H9 (cell line): ENCODE results near the gene LRRC38. TPM values are rescaled to one million over a fixed set of nuclear protein-coding genes. Genes with fewer than 3 reads are reported as not detected.

Source experiments
- DNase-seq: peaks from one replicate; pipeline ENCODE4 v3.0.0-alpha.2; 2017
- H2AFZ ChIP-seq: one replicate; pipeline ENCODE4 v1.6.1; 2013; ENCODE audit warnings: mild to moderate bottlenecking, low read length, control low read depth, moderate library complexity
- H2AK5ac ChIP-seq: 2 replicates; pipeline ENCODE4 v1.6.1; 2013; ENCODE audit warnings: low read length, control low read depth, mixed read lengths; ENCODE audit not compliant: insufficient read length
- H2BK120ac ChIP-seq: one replicate; pipeline ENCODE4 v1.6.1; 2013; ENCODE audit warnings: low read depth, mild to moderate bottlenecking, low read length, control low read depth, inconsistent platforms; ENCODE audit not compliant: poor library complexity, severe bottlenecking
- H2BK12ac ChIP-seq: 2 replicates; pipeline ENCODE4 v1.6.1; 2013; ENCODE audit warnings: low read length, control low read depth, mixed read lengths, low read depth; ENCODE audit not compliant: insufficient read length
- H2BK15ac ChIP-seq: 2 replicates; pipeline ENCODE4 v1.6.1; 2013; ENCODE audit warnings: low read depth, low read length, control low read depth
- H2BK20ac ChIP-seq: one replicate; pipeline ENCODE4 v1.6.1; 2013; ENCODE audit warnings: low read depth, mild to moderate bottlenecking, low read length, control low read depth, inconsistent platforms; ENCODE audit not compliant: poor library complexity, severe bottlenecking
- H2BK5ac ChIP-seq: 2 replicates; pipeline ENCODE4 v1.6.1; 2013; ENCODE audit warnings: low read length, control low read depth, mixed read lengths; ENCODE audit not compliant: insufficient read length
- H3K14ac ChIP-seq: 2 replicates; pipeline ENCODE4 v1.6.1; 2013; ENCODE audit warnings: low read length, control low read depth; ENCODE audit not compliant: insufficient read depth
- H3K18ac ChIP-seq: 2 replicates; pipeline ENCODE4 v1.6.1; 2013; ENCODE audit warnings: low read depth, mild to moderate bottlenecking, mixed read lengths, low read length, control low read depth; ENCODE audit not compliant: insufficient read length
- H3K23ac ChIP-seq: 2 replicates; pipeline ENCODE4 v1.6.1; 2013; ENCODE audit warnings: low read length, control low read depth, mixed read lengths, low read depth; ENCODE audit not compliant: insufficient read length
- H3K23me2 ChIP-seq: 2 replicates; pipeline ENCODE4 v1.6.1; 2013; ENCODE audit warnings: low read depth, mild to moderate bottlenecking, mixed read lengths, low read length, control low read depth; ENCODE audit not compliant: insufficient read length, poor library complexity, severe bottlenecking
- H3K27ac ChIP-seq: 2 replicates; pipeline ENCODE4 v1.5.1; 2013; ENCODE audit warnings: low read length, control low read depth, mixed read lengths, low read depth; ENCODE audit not compliant: insufficient read length
- H3K27me3 ChIP-seq: 2 replicates; pipeline ENCODE4 v1.6.1; 2013; ENCODE audit warnings: low read length, control low read depth, inconsistent platforms; ENCODE audit not compliant: insufficient read depth
- H3K4ac ChIP-seq: 2 replicates; pipeline ENCODE4 v1.6.1; 2013; ENCODE audit warnings: low read depth, mild to moderate bottlenecking, control low read depth, inconsistent platforms, low read length, moderate library complexity
- H3K4me1 ChIP-seq: 2 replicates; pipeline ENCODE4 v1.6.1; 2013; ENCODE audit warnings: low read length, control low read depth, inconsistent platforms; ENCODE audit not compliant: insufficient read depth
- H3K4me2 ChIP-seq: 2 replicates; pipeline ENCODE4 v1.6.1; 2013; ENCODE audit warnings: low read length, control low read depth, mixed read lengths; ENCODE audit not compliant: insufficient read length, insufficient read depth
- H3K56ac ChIP-seq: 2 replicates; pipeline ENCODE4 v1.6.1; 2013; ENCODE audit warnings: low read depth, mild to moderate bottlenecking, mixed read lengths, low read length, control low read depth; ENCODE audit not compliant: insufficient read length
- H3K79me1 ChIP-seq: 2 replicates; pipeline ENCODE4 v1.6.1; 2013; ENCODE audit warnings: low read depth, mild to moderate bottlenecking, moderate library complexity, low read length, control low read depth, inconsistent platforms; ENCODE audit not compliant: insufficient read depth, poor library complexity, severe bottlenecking
- H3K79me2 ChIP-seq: 2 replicates; pipeline ENCODE4 v1.6.1; 2013; ENCODE audit warnings: low read length, control low read depth, inconsistent platforms; ENCODE audit not compliant: insufficient read depth
- H3K9ac ChIP-seq: 2 replicates; pipeline ENCODE4 v1.6.1; 2013; ENCODE audit warnings: low read length, control low read depth, mixed read lengths; ENCODE audit not compliant: insufficient read length; ENCODE audit errors: extremely low read depth
- H3K9me3 ChIP-seq: one replicate; pipeline ENCODE4 v1.6.1; 2013; ENCODE audit warnings: low read depth, low read length, inconsistent platforms; ENCODE audit not compliant: control insufficient read depth
- H3T11ph ChIP-seq: one replicate; pipeline ENCODE4 v1.6.1; 2013; ENCODE audit warnings: mild to moderate bottlenecking, low read length, control low read depth, inconsistent platforms
- H4K20me1 ChIP-seq: one replicate; pipeline ENCODE4 v1.6.1; 2013; ENCODE audit not compliant: control insufficient read depth, insufficient read length, insufficient read depth
- H4K5ac ChIP-seq: 2 replicates; pipeline ENCODE4 v1.6.1; 2013; ENCODE audit warnings: low read depth, mild to moderate bottlenecking, mixed read lengths, low read length, control low read depth; ENCODE audit not compliant: insufficient read length
- H4K8ac ChIP-seq: replicated peaks from 2 replicates; pipeline ENCODE4 v1.6.1; 2013; ENCODE audit warnings: low read length, control low read depth, mixed read lengths, low read depth; ENCODE audit not compliant: insufficient read length
- H4K91ac ChIP-seq: 2 replicates; pipeline ENCODE4 v1.6.1; 2013; ENCODE audit warnings: low read depth, mild to moderate bottlenecking, moderate library complexity, mixed read lengths, low read length, control low read depth; ENCODE audit not compliant: insufficient read length
- H3K27ac Mint-ChIP-seq, 3 experiments: 2 replicates in 2 of 3; 3 replicates in 1 of 3; pipeline ENCODE4 v1.8.0; 2020 to 2021; ENCODE audit warnings: mixed read lengths in 3 of 3, mild to moderate bottlenecking in 1 of 3, moderate library complexity in 1 of 3
- H3K27me3 Mint-ChIP-seq: 2 replicates; pipeline ENCODE4 v1.8.0; 2021; ENCODE audit warnings: low read depth, mild to moderate bottlenecking, moderate library complexity, mixed read lengths
- H3K36me3 Mint-ChIP-seq, 3 experiments: 2 replicates in 2 of 3; 3 replicates in 1 of 3; pipeline ENCODE4 v1.8.0; 2020 to 2021; ENCODE audit warnings: low read depth in 3 of 3, mixed read lengths in 3 of 3; ENCODE audit not compliant: insufficient read depth in 1 of 3
- H3K4me1 Mint-ChIP-seq, 2 experiments: 2 replicates each; pipeline ENCODE4 v1.8.0; 2020; ENCODE audit warnings: mixed read lengths in 2 of 2
- H3K4me3 Mint-ChIP-seq, 2 experiments: 2 replicates in 1 of 2; 3 replicates in 1 of 2; pipeline ENCODE4 v1.8.0; 2020 to 2021; ENCODE audit warnings: mild to moderate bottlenecking in 2 of 2, mixed read lengths in 2 of 2, moderate library complexity in 1 of 2
- H3K9me3 Mint-ChIP-seq, 2 experiments: 2 replicates in 1 of 2; 3 replicates in 1 of 2; pipeline ENCODE4 v1.8.0; 2020; ENCODE audit warnings: mild to moderate bottlenecking in 2 of 2, mixed read lengths in 2 of 2, moderate library complexity in 1 of 2
- CTCF ChIP-seq: fragments of 200-600 bp; sonication (generic); conservative IDR thresholded peaks from 3 replicates; pipeline ENCODE4 v1.8.0; 2021; ENCODE audit warnings: antibody characterized with exemption, mild to moderate bottlenecking
- WGBS: extraction: QIAGEN DNeasy Blood & Tissue Kit; methylation state at CpG from one replicate; pipeline ENCODE4 v1.1.7; 2013; ENCODE audit warnings: missing lambda C conversion rate, low lambda C conversion rate, mixed read lengths; ENCODE audit not compliant: insufficient read length; ENCODE audit errors: extremely low coverage; 5-methylcytosine and 5-hydroxymethylcytosine counted together
- total RNA-seq: library from RNA; stranded (reverse); gene quantifications from 2 replicates; pipeline ENCODE4 v1.2.1, GENCODE V29; 2021

Gene LRRC38
- total RNA-seq, 1 experiment from 2014 or later, result 0.72 TPM

- peaks cover 13 to 23% of the 10 kb centered on the region in 2 experiments for H3K4me1 Mint-ChIP-seq
- no peak overlapping the region for H2BK20ac ChIP-seq
- H3K27ac ChIP-seq, result no peak overlapping the region
Observed at GRCh38 chr1:13499422-13499821, 14.4 kb downstream of the LRRC38 start.

More at GRCh38 chr1:13499422-13499821, 14.4 kb downstream of the LRRC38 start:
- H4K20me1 ChIP-seq, result no peaks in the 10 kb centered on the region
- no peak overlapping the region for H3K4me3 Mint-ChIP-seq
- no peak overlapping the region for H2AK5ac ChIP-seq
- no peak overlapping the region for H3K23ac ChIP-seq
- H3K9me3 ChIP-seq, result no peaks in the 10 kb centered on the region
- no peak for TF ChIP-seq CTCF
- no peak overlapping the region for H2AFZ ChIP-seq
- H2BK15ac ChIP-seq, result no peak overlapping the region
- no peaks in the 10 kb centered on the region for H3K79me2 ChIP-seq
- DNase-seq, result no peak
- H4K8ac ChIP-seq, result no peak overlapping the region
- H2BK5ac ChIP-seq, result no peak overlapping the region
- no peak overlapping the region for H4K5ac ChIP-seq
- H3K36me3 Mint-ChIP-seq, result no peaks in the 10 kb centered on the region
- no peak overlapping the region for H3K56ac ChIP-seq
- H3K18ac ChIP-seq, result no peak overlapping the region
- H4K91ac ChIP-seq, result no peak overlapping the region
- H3K9ac ChIP-seq, result no peak overlapping the region
- H3K4me1 ChIP-seq, result peaks cover 3% of the 10 kb centered on the region; the same call in 1 of the 2 replicates
- H3K27me3 ChIP-seq, result no peaks in the 10 kb centered on the region
- H3K27ac Mint-ChIP-seq, result peak overlapping the region; percentile 13 to 76 (median 47); a peak in 3 of 7 replicates
- H3K4me2 ChIP-seq, result no peak overlapping the region
- H3T11ph ChIP-seq, result no peak overlapping the region
- no peak overlapping the region for H2BK12ac ChIP-seq
- no peaks in the 10 kb centered on the region; a peak in 1 of 5 replicates for H3K9me3 Mint-ChIP-seq
- H3K23me2 ChIP-seq, result no peaks in the 10 kb centered on the region
- H2BK120ac ChIP-seq, result no peak overlapping the region
- peaks cover 6% of the 10 kb centered on the region for H3K27me3 Mint-ChIP-seq
- H3K4ac ChIP-seq, result no peak overlapping the region
- H3K14ac ChIP-seq, result no peak overlapping the region
- WGBS, result no CpG with 5 or more reads among the region's 5 CpGs
- no peaks in the 10 kb centered on the region for H3K79me1 ChIP-seq
